Bronchial epithelial cell (primary cell): ENCODE data around the gene WDR76. TPM values are rescaled to one million over a fixed set of nuclear protein-coding genes. Genes with fewer than 3 reads are reported as not detected.
A peak's percentile ranks its signal among the peaks of the same experiment; 100 is the strongest.

Experiments
- DNase-seq: peaks from one replicate; pipeline ENCODE4 v3.0.0-alpha.2; 2010; ENCODE audit warnings: low read depth
- FAIRE-seq: peaks from 2 replicates; lab custom pipeline; 2011; peaks lifted over from hg19 to GRCh38; lab: Jason Lieb, UNC
- H3K27me3 ChIP-seq: 2 replicates; pipeline ENCODE4 v1.5.1; 2011; ENCODE audit warnings: low read length; ENCODE audit not compliant: control insufficient read depth, insufficient read depth
- H3K36me3 ChIP-seq: 2 replicates; pipeline ENCODE4 v1.5.1; 2011; ENCODE audit warnings: low read length; ENCODE audit not compliant: control insufficient read depth, insufficient read depth
- H3K4me3 ChIP-seq: 2 replicates; pipeline ENCODE4 v1.5.1; 2011; ENCODE audit warnings: mild to moderate bottlenecking, low read depth, low read length, control low read depth
- CTCF ChIP-seq: IDR thresholded peaks from 2 replicates; pipeline ENCODE4 v1.5.1; 2011; ENCODE audit warnings: mild to moderate bottlenecking, moderate library complexity, low read length, control low read depth, inconsistent platforms; ENCODE audit not compliant: insufficient read depth, severe bottlenecking
- total RNA-seq: library from RNA; depleted of rRNA; stranded (reverse); fragments of >200 nt; gene quantifications from 2 replicates; pipeline ENCODE4 v1.2.1, GENCODE V29; 2014

WDR76 gene
- total RNA-seq, 1 donor from 2014 or later: 2.1 TPM

- DNase-seq (no peak), FAIRE-seq (no peak)
- no peaks in the 10 kb centered on the region for H3K36me3 ChIP-seq
- no peak overlapping the region for H3K4me3 ChIP-seq
- no peaks in the 10 kb centered on the region for H3K27me3 ChIP-seq
- TF ChIP-seq CTCF: no peak
These were observed 72.1 kb downstream of the WDR76 start for GRCh38 chr15:43898891-43899290.

GRCh38 chr15:43899928-43900327 is 73.1 kb downstream of the WDR76 start:
- FAIRE-seq: no peak
- Histone ChIP-seq H3K4me3 (no peak overlapping the region), H3K36me3 (no peaks in the 10 kb centered on the region), H3K27me3 (no peaks in the 10 kb centered on the region)
- DNase-seq: no peak
- TF ChIP-seq CTCF: no peak

GRCh38 chr15:43900996-43901395 is 74.2 kb downstream of the WDR76 start:
- H3K27me3 ChIP-seq: no peaks in the 10 kb centered on the region
- no peak overlapping the region for H3K4me3 ChIP-seq
- no peak for FAIRE-seq
- TF ChIP-seq CTCF: no peak
- DNase-seq: no peak
- H3K36me3 ChIP-seq: no peaks in the 10 kb centered on the region

- FAIRE-seq (no peak), DNase-seq (no peak)
- Histone ChIP-seq H3K27me3 (no peaks in the 10 kb centered on the region), H3K36me3 (no peaks in the 10 kb centered on the region), H3K4me3 (no peak overlapping the region)
- TF ChIP-seq CTCF: no peak
These were observed 74.7 kb downstream of the WDR76 start for GRCh38 chr15:43901495-43901894.

GRCh38 chr15:43903864-43904290 is 77.1 kb downstream of the WDR76 start:
- Histone ChIP-seq H3K4me3 (no peak overlapping the region), H3K27me3 (no peaks in the 10 kb centered on the region), H3K36me3 (no peaks in the 10 kb centered on the region)
- DNase-seq (peak; percentile 42), FAIRE-seq (no peak)
- peak; percentile 79 for TF ChIP-seq CTCF

- no peaks in the 10 kb centered on the region for H3K36me3 ChIP-seq
- H3K27me3 ChIP-seq: no peaks in the 10 kb centered on the region
- TF ChIP-seq CTCF: no peak
- FAIRE-seq: no peak
- peak; percentile 54 for DNase-seq
- H3K4me3 ChIP-seq: no peak overlapping the region
These were observed 79.0 kb downstream of the WDR76 start for GRCh38 chr15:43905755-43906154.
